Suprapubic skin (tissue), 4 donors: Measurements from ENCODE around the gene RNASE4. TPM values are rescaled to one million over a fixed set of nuclear protein-coding genes. Genes with fewer than 3 reads are reported as not detected.

Source experiments
- DNase-seq, 2 donors: peaks; one replicate each; pipeline ENCODE4 v3.0.0-alpha.2; 2019; ENCODE audit warnings: low spot score in 2 of 2
- H3K27ac ChIP-seq: fragments of 200-600 bp; sonication (generic); one replicate; pipeline ENCODE4 v1.5.1; 2019
- H3K27me3 ChIP-seq: fragments of 200-600 bp; sonication (generic); one replicate; pipeline ENCODE4 v1.5.1; 2019
- H3K36me3 ChIP-seq: fragments of 200-600 bp; sonication (generic); one replicate; pipeline ENCODE4 v1.5.1; 2019
- H3K4me1 ChIP-seq: fragments of 200-600 bp; sonication (generic); one replicate; pipeline ENCODE4 v1.5.1; 2019
- H3K4me3 ChIP-seq: fragments of 200-600 bp; sonication (generic); one replicate; pipeline ENCODE4 v1.5.1; 2019; ENCODE audit warnings: mild to moderate bottlenecking
- H3K9me3 ChIP-seq: fragments of 200-600 bp; sonication (generic); one replicate; pipeline ENCODE4 v1.5.1; 2019
- EP300 ChIP-seq: sonication (generic); formaldehyde crosslinking; IDR thresholded peaks from one replicate; pipeline ENCODE4 v1.6.1; 2017; ENCODE audit warnings: antibody characterized with exemption
- POLR2A ChIP-seq, 2 donors: fragments of 450-650 bp; IDR thresholded peaks; one replicate each; pipeline ENCODE4 v1.6.1; 2017; ENCODE audit warnings: antibody characterized with exemption in 2 of 2, mild to moderate bottlenecking in 2 of 2, moderate library complexity in 2 of 2
- POLR2AphosphoS5 ChIP-seq, 3 donors: sonication (generic); formaldehyde crosslinking; IDR thresholded peaks; one replicate each; pipeline ENCODE4 v1.6.1; 2017; ENCODE audit warnings: antibody characterized with exemption in 3 of 3
- WGBS: methylation state at CpG from one replicate; pipeline ENCODE4 v1.1.5; 2018; 5-methylcytosine and 5-hydroxymethylcytosine counted together
- total RNA-seq, 4 donors: library from RNA; depleted of rRNA; stranded (reverse); fragments of >200 nt; gene quantifications; one replicate each; pipeline ENCODE4 v1.1.0, GENCODE V29; 2016
- TF ChIP-seq, protein P1 (sequence below), 2 donors: fragments of 200-600 bp in 1 of 2; fragments of 450-650 bp in 1 of 2; sonication (generic) in 1 of 2; IDR thresholded peaks; one replicate each; pipeline ENCODE4 v1.5.1; 2016 to 2019; ENCODE audit warnings: antibody characterized with exemption in 2 of 2, mild to moderate bottlenecking in 1 of 2, moderate library complexity in 1 of 2

The RNASE4 gene
- total RNA-seq, 4 donors from 2014 or later, result 43.9 to 84.2 (median 66.2) TPM

DNA sequence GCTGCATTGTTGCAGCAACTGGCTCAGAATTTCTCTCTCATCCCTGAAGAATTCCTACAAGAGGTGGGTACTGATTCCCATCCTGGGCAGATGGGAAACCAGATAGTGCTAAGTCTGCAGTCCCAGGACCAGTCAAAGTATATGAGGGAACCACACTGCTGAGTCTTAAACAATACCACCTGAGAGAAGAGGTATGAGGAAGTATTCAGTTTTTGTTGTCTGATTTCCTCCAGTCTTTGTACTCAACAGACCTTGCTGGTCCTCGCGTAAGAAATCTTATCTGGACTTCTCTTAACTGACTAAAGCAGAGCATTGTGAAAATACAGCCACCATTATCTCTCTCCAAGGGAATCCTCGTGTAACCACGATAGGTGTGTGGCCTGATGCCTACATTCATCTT lies 57.8 kb downstream of the RNASE4 start:
- WGBS, result 85% methylated on average over 4 of the region's 4 CpGs
- H3K4me1 ChIP-seq, result no peaks in the 10 kb centered on the region
- DNase-seq, result no peak
- H3K4me3 ChIP-seq, result no peak overlapping the region
- no peaks in the 10 kb centered on the region for H3K36me3 ChIP-seq
- no peak overlapping the region for H3K27ac ChIP-seq
- no peaks in the 10 kb centered on the region for H3K9me3 ChIP-seq
- no peaks in the 10 kb centered on the region for H3K27me3 ChIP-seq
- TF ChIP-seq EP300 (no peak), POLR2AphosphoS5 (IDR thresholded peaks at IDR 0.05) (no peak), POLR2A (IDR thresholded peaks at IDR 0.05) (no peak)
- TF ChIP-seq, protein P1, sequence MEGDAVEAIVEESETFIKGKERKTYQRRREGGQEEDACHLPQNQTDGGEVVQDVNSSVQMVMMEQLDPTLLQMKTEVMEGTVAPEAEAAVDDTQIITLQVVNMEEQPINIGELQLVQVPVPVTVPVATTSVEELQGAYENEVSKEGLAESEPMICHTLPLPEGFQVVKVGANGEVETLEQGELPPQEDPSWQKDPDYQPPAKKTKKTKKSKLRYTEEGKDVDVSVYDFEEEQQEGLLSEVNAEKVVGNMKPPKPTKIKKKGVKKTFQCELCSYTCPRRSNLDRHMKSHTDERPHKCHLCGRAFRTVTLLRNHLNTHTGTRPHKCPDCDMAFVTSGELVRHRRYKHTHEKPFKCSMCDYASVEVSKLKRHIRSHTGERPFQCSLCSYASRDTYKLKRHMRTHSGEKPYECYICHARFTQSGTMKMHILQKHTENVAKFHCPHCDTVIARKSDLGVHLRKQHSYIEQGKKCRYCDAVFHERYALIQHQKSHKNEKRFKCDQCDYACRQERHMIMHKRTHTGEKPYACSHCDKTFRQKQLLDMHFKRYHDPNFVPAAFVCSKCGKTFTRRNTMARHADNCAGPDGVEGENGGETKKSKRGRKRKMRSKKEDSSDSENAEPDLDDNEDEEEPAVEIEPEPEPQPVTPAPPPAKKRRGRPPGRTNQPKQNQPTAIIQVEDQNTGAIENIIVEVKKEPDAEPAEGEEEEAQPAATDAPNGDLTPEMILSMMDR (IDR thresholded peaks at IDR 0.05), result no peak

DNA sequence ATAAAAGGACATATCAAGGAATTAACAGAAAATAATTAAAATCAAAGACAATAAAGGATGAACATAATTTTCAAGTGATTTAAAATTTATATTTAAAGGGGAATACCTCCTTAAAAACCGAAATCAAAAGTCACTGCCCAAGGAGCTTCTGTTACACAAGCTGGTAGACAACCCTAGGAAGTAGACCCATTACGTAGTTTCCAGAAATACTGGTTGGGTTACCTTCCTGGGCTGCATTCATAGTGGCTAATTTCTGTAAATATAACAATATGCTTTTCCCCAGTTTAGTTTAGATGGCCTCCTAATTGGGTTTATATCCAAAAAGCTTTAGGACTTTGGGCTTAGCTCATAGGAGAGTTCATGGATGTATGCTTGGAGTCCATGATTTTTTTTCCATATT lies 59.2 kb downstream of the RNASE4 start:
- 50% methylated on average over 2 of the region's 2 CpGs for WGBS
- TF ChIP-seq EP300 (no peak), POLR2AphosphoS5 (IDR thresholded peaks at IDR 0.05) (no peak), POLR2A (IDR thresholded peaks at IDR 0.05) (no peak)
- TF ChIP-seq, protein P1 (IDR thresholded peaks at IDR 0.05), result no peak
- no peaks in the 10 kb centered on the region for H3K4me1 ChIP-seq
- H3K27me3 ChIP-seq, result no peaks in the 10 kb centered on the region
- H3K9me3 ChIP-seq, result no peaks in the 10 kb centered on the region
- no peak overlapping the region for H3K27ac ChIP-seq
- no peak for DNase-seq
- no peaks in the 10 kb centered on the region for H3K36me3 ChIP-seq
- no peak overlapping the region for H3K4me3 ChIP-seq

DNA sequence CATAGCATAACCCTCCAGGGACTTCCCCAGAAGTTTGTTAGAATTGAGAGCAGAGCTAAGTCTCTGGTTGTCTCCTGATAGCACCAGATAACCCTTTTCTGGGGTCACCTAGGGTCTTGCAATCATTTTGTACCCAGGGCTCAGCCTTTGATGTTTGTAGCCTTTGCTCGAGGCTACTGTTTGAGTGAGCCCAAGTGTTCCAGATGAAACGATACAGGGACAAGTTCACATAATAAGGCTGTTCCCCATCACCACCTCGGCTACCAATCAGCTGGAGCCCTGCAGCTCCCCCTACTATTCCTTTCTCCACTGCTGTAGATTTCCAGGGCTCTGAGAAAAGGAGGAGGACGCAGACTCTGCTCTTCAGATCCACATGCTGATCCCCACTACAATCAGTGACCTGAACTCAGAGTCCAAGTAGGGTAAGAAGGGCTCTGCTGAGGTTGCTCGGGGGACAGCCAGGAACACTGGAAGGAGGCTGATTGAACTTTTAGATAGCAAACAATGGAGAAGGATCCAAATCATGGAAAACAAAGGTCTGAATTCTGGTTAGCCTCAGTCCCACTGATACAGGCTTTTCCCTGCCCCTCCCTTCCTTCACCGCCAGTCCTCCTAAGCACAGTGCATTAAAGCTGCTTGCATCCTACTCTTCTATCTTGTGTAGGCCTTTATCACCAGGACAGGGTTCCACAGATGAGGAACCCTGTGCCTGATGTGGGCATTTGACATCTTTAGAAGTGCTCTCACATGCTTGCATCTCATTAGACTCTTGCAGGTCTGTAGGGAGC lies 61.4 kb downstream of the RNASE4 start, which contains the start of gene EDDM3A:
Gene EDDM3A (plus strand): TSS at position 317 of the 788 bp plus-strand sequence. CDS start 1,694 bp downstream, outside the sequence.
- Histone ChIP-seq H3K27me3 (no peaks in the 10 kb centered on the region), H3K27ac (no peak within 1 kb of the TSS), H3K4me1 (no peaks in the 10 kb centered on the region), H3K4me3 (no peak within 1 kb of the TSS), H3K36me3 (no peaks in the 10 kb centered on the region), H3K9me3 (no peaks in the 10 kb centered on the region)
- WGBS, result 72% methylated on average over 6 of the region's 6 CpGs
- TF ChIP-seq POLR2AphosphoS5 (IDR thresholded peaks at IDR 0.05) (no peak), EP300 (no peak)
- no peak for DNase-seq

DNA sequence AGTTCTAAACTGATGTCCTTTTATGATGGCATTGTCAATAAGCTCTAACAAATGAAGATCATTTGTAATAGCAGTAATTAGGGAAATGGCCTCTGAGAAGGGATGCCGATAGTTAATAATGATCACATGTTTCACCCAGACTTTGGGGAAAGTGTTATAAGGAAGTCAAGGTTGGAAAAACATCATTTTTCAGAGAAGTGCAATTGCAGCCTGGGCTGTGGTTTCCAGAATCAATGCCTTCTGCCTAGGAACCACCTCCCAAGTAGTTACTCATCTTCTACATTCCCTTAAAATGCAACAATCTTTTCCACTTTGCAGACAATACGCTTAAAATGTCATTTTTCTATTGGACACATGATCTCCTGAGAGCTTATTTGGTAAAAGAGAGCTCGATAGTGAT lies 62.2 kb downstream of the RNASE4 start:
- no peak overlapping the region for H3K27ac ChIP-seq
- no peak for DNase-seq
- WGBS, result 85% methylated on average over 3 of the region's 3 CpGs
- no peaks in the 10 kb centered on the region for H3K27me3 ChIP-seq
- no peaks in the 10 kb centered on the region for H3K4me1 ChIP-seq
- no peaks in the 10 kb centered on the region for H3K9me3 ChIP-seq
- no peak overlapping the region for H3K4me3 ChIP-seq
- no peaks in the 10 kb centered on the region for H3K36me3 ChIP-seq
- TF ChIP-seq POLR2AphosphoS5 (IDR thresholded peaks at IDR 0.05) (no peak), EP300 (no peak), POLR2A (IDR thresholded peaks at IDR 0.05) (no peak)
- TF ChIP-seq, protein P1 (IDR thresholded peaks at IDR 0.05), result no peak

DNA sequence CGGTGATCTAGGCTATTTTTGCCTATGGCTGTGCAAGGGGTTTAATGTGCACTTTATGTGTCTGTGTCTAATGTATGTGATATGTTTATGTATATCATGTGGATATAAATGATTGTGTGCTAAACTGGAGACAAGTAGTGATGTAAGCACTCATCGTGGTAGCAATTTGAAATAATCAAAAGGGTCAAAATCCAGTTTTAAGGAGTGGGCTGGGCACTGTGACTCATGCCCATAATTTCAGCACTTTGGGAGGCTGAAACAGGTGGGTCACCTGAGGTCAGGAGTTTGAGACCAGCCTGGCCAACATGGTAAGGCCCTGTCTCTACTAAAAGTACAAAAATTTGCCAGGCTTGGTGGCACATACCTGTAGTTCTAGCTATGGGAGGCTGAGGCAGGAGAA lies 64.1 kb downstream of the RNASE4 start:
- Histone ChIP-seq H3K27ac (no peak overlapping the region), H3K36me3 (no peaks in the 10 kb centered on the region), H3K9me3 (no peaks in the 10 kb centered on the region), H3K4me1 (no peaks in the 10 kb centered on the region), H3K4me3 (no peak overlapping the region), H3K27me3 (no peaks in the 10 kb centered on the region)
- TF ChIP-seq POLR2AphosphoS5 (IDR thresholded peaks at IDR 0.05), result no peak
- TF ChIP-seq, protein P1 (IDR thresholded peaks at IDR 0.05), result no peak
- no peak for TF ChIP-seq EP300
- no peak for TF ChIP-seq POLR2A (IDR thresholded peaks at IDR 0.05)
- DNase-seq, result no peak
- 93% methylated on average over 2 of the region's 2 CpGs for WGBS
